C4-2B (cell line): ENCODE measurements around the gene WDR74.

Source experiments
- CTCF ChIP-seq: fragments of 450-650 bp; conservative IDR thresholded peaks from 2 replicates; pipeline ENCODE4 v1.5.1; 2017; ENCODE audit warnings: mild to moderate bottlenecking
- ZFX ChIP-seq: fragments of 450-650 bp; IDR thresholded peaks from 2 replicates; pipeline ENCODE4 v1.6.1; 2017

GRCh38 chr11:62796281-62796680, 43.1 kb downstream of the WDR74 start:
- TF ChIP-seq CTCF: no peak
- TF ChIP-seq ZFX: no peak
